K562 (cell line): ENCODE data around the gene ZMIZ1. TPM values are rescaled to one million over a fixed set of nuclear protein-coding genes. Genes with fewer than 3 reads are reported as not detected.
A peak's percentile ranks its signal among the peaks of the same experiment; 100 is the strongest.

Experiments used
- C11orf30 ChIP-seq: fragments of 450-650 bp; IDR thresholded peaks from 2 replicates; pipeline ENCODE4 v1.6.1; 2016; ENCODE audit warnings: low read depth, mild to moderate bottlenecking
- CAMTA2 ChIP-seq: fragments of 250-450 bp; sonication (Bioruptor Pico); conservative IDR thresholded peaks from 2 replicates; pipeline ENCODE4 v1.5.1; 2022
- CGGBP1 ChIP-seq: fragments of 250-450 bp; sonication (Bioruptor Pico); IDR thresholded peaks from 2 replicates; pipeline ENCODE4 v1.9.0; 2021; ENCODE audit warnings: mild to moderate bottlenecking
- CREB3L1 ChIP-seq: fragments of 450-650 bp; IDR thresholded peaks from 2 replicates; pipeline ENCODE4 v1.6.1; 2014; ENCODE audit warnings: low read depth, mild to moderate bottlenecking, moderate library complexity, borderline replicate concordance
- HMG20B ChIP-seq: fragments of 250-450 bp; sonication (Bioruptor Pico); IDR thresholded peaks from 2 replicates; pipeline ENCODE4 v1.5.0; 2021; ENCODE audit warnings: mild to moderate bottlenecking
- HNRNPK ChIP-seq: fragments of 200-400 bp; formaldehyde crosslinking; IDR thresholded peaks from one replicate; pipeline ENCODE4 v1.6.1; 2018; ENCODE audit warnings: mild to moderate bottlenecking, low read depth, low read length; ENCODE audit not compliant: poor library complexity, severe bottlenecking
- JUNB ChIP-seq: fragments of 450-650 bp; formaldehyde crosslinking; conservative IDR thresholded peaks from 2 replicates; pipeline ENCODE4 v1.4.0; 2020; ENCODE audit warnings: mild to moderate bottlenecking
- RBM14 ChIP-seq: fragments of 200-400 bp; formaldehyde crosslinking; IDR thresholded peaks from 2 replicates; pipeline ENCODE4 v1.6.1; 2018; ENCODE audit warnings: low read depth, mild to moderate bottlenecking, low read length, moderate library complexity, borderline replicate concordance; ENCODE audit not compliant: insufficient read depth
- SMARCE1 ChIP-seq: fragments of 450-650 bp; IDR thresholded peaks from 2 replicates; pipeline ENCODE4 v1.7.1; 2016; ENCODE audit warnings: mild to moderate bottlenecking
- SOX6 ChIP-seq: fragments of 450-650 bp; IDR thresholded peaks from 2 replicates; pipeline ENCODE4 v1.6.1; 2014; ENCODE audit warnings: mild to moderate bottlenecking
- STAT5A ChIP-seq: IDR thresholded peaks from 2 replicates; pipeline ENCODE4 v1.6.1; 2012; ENCODE audit warnings: low read length, inconsistent platforms, borderline replicate concordance
- TGIF2 ChIP-seq: sonication (generic); formaldehyde crosslinking; IDR thresholded peaks from 2 replicates; pipeline ENCODE4 v1.8.1; 2022; ENCODE audit warnings: mild to moderate bottlenecking, missing genetic modification reagents, moderate library complexity
- TOE1 ChIP-seq, 2 experiments: fragments of 450-650 bp in 1 of 2; sonication (generic) in 1 of 2; formaldehyde crosslinking in 1 of 2; IDR thresholded peaks; 2 replicates each; pipeline versions ENCODE4 v1.7.1 to v1.8.0; 2016 to 2022; ENCODE audit warnings: borderline replicate concordance in 2 of 2, mild to moderate bottlenecking in 2 of 2, antibody characterized with exemption in 1 of 2, inconsistent platforms in 1 of 2, low read depth in 1 of 2, missing genetic modification reagents in 1 of 2, moderate library complexity in 1 of 2
- YBX1 ChIP-seq: fragments of 450-650 bp; IDR thresholded peaks from 2 replicates; pipeline ENCODE4 v1.7.1; 2016; ENCODE audit warnings: mild to moderate bottlenecking
- ZC3H11A ChIP-seq: IDR thresholded peaks from 2 replicates; pipeline ENCODE4 v1.6.1; 2012; ENCODE audit warnings: low read depth, low read length, improper control_type of control experiment
- ZNF239 ChIP-seq: fragments of 250-450 bp; sonication (Bioruptor Pico); IDR thresholded peaks from 2 replicates; pipeline ENCODE4 v1.4.0; 2020; ENCODE audit warnings: mild to moderate bottlenecking
- ZNF561 ChIP-seq: fragments of 450-650 bp; formaldehyde crosslinking; conservative IDR thresholded peaks from 2 replicates; pipeline ENCODE4 v1.4.0; 2020; ENCODE audit warnings: mild to moderate bottlenecking, moderate library complexity
- ZNF778 ChIP-seq: fragments of 450-650 bp; formaldehyde crosslinking; IDR thresholded peaks from 2 replicates; pipeline ENCODE4 v1.4.0; 2020; ENCODE audit warnings: mild to moderate bottlenecking, moderate library complexity
- polyA plus RNA-seq, 8 experiments: library from polyadenylated mRNA; depleted of rRNA in 4 of 8; stranded (reverse) in 5 of 8; unstranded in 3 of 8; fragments of >200 nt; fragmentation: Nextera tagmentation in 2 of 8; fragmentation: Illumina TruSeq in 1 of 8; extraction: Ambion mirVana in 2 of 8; extraction: Trizol in 1 of 8; gene quantifications; 2 replicates each; pipeline versions ENCODE4 v1.2.1 to v1.2.3, GENCODE V29; 2011 to 2014; ENCODE audit warnings: inconsistent platforms in 1 of 8, missing spikeins in 1 of 8
- total RNA-seq, 7 experiments: library from RNA; depleted of rRNA in 6 of 7; stranded (reverse); fragments of >200 nt in 6 of 7; fragmentation: Illumina TruSeq in 2 of 7; extraction: Trizol in 2 of 7; gene quantifications; 2 replicates each; pipeline versions ENCODE4 v1.2.1 to v1.2.3, GENCODE V29; 2011 to 2021; ENCODE audit warnings: low replicate concordance in 1 of 7
- TF ChIP-seq, protein P1 (sequence below): sonication (generic); formaldehyde crosslinking; IDR thresholded peaks from 2 replicates; pipeline ENCODE4 v1.8.0; 2022; ENCODE audit warnings: missing genetic modification reagents, mild to moderate bottlenecking, borderline replicate concordance
- TF ChIP-seq, protein P2 (sequence below), 2 experiments: IDR thresholded peaks; 2 replicates each; pipeline ENCODE4 v1.6.1; 2011; ENCODE audit warnings: borderline replicate concordance in 1 of 2, control low read depth in 1 of 2, low read depth in 1 of 2, low read length in 1 of 2, mild to moderate bottlenecking in 1 of 2, mixed read lengths in 1 of 2, moderate library complexity in 1 of 2; ENCODE audit not compliant: insufficient read depth in 1 of 2, insufficient read length in 1 of 2, poor library complexity in 1 of 2, severe bottlenecking in 1 of 2; ENCODE audit errors: extremely low read depth in 1 of 2
- TF ChIP-seq, protein P3 (sequence below): sonication (generic); formaldehyde crosslinking; IDR thresholded peaks from 2 replicates; pipeline ENCODE4 v1.8.1; 2023; ENCODE audit warnings: mild to moderate bottlenecking, missing genetic modification reagents

Gene ZMIZ1
- total and polyA plus RNA-seq, 9 of the 15 experiments (the other 6 are each of a cell fraction or from before 2014, with no cell fraction given): 1.0 to 37.3 (median 4.3) TPM

DNA sequence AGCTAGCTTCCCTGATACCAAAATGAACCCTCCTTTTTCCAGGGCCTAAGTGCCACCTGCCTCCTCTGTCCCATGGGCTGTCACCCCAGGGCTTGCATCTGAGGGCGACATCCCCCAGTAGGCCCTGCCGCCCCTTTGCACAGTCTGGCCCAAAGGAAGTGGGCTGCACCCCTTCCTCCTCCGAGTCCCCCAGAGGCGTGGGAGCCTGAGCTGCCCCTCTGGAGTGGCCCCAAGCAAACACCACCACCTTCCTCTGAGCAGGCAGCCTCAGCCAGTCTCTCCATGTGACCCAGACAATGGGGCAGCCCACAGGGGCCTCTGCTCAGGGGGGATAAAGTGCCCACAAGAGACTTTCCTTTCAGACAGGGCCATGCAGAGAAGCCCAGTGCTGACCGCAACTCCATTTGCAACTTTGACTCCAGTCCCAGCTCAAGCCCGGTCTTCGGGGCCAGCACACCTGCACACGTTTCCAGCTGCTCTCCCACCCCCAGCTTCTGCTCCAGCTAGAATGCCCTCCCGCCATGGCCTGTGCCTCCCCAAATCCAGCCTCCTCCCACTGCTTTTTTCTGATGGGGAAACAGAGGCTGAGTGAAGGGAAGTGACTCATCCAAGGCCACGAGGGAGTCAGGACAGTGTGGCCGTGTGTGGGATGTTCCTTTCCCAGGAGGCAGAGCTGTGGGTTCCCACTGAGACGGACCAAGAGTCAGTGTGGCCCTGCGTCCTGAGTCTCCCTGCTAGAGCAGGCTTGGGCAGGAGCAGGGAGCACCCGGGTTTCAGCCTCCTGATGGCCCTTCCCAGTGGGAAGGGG is 111.9 kb downstream of the ZMIZ1 start (continued):
- TF ChIP-seq ZNF561 (CRISPR knock-in tag): no peak
- no peak for TF ChIP-seq CREB3L1
- TF ChIP-seq SOX6: no peak
- TF ChIP-seq SMARCE1: peak; percentile 51; the same call in 1 of the 2 replicates
- TF ChIP-seq, protein P1, sequence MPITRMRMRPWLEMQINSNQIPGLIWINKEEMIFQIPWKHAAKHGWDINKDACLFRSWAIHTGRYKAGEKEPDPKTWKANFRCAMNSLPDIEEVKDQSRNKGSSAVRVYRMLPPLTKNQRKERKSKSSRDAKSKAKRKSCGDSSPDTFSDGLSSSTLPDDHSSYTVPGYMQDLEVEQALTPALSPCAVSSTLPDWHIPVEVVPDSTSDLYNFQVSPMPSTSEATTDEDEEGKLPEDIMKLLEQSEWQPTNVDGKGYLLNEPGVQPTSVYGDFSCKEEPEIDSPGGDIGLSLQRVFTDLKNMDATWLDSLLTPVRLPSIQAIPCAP (CRISPR knock-in tag): no peak
- TF ChIP-seq TGIF2 (CRISPR knock-in tag): no peak
- no peak for TF ChIP-seq HNRNPK
- TF ChIP-seq JUNB: no peak
- no peak for TF ChIP-seq ZNF778 (CRISPR knock-in tag)
- TF ChIP-seq TOE1 (IDR thresholded peaks at IDR 0.05; ENCODE audit: borderline replicate concordance): no peak
- no peak for TF ChIP-seq TOE1 (CRISPR knock-in tag; IDR thresholded peaks at IDR 0.05; ENCODE audit: borderline replicate concordance, low read depth)
- no peak for TF ChIP-seq RBM14
- TF ChIP-seq STAT5A: no peak
- no peak for TF ChIP-seq YBX1
- no peak for TF ChIP-seq CGGBP1 (CRISPR knock-in tag)
- no peak for TF ChIP-seq CAMTA2 (CRISPR knock-in tag)
- TF ChIP-seq C11orf30: no peak
- TF ChIP-seq, protein P2, sequence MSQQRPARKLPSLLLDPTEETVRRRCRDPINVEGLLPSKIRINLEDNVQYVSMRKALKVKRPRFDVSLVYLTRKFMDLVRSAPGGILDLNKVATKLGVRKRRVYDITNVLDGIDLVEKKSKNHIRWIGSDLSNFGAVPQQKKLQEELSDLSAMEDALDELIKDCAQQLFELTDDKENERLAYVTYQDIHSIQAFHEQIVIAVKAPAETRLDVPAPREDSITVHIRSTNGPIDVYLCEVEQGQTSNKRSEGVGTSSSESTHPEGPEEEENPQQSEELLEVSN (IDR thresholded peaks at IDR 0.05; ENCODE audit: borderline replicate concordance in 1 of 2, extremely low read depth in 1 of 2, insufficient read depth in 1 of 2, insufficient read length in 1 of 2, low read depth in 1 of 2, low read length in 1 of 2, poor library complexity in 1 of 2, severe bottlenecking in 1 of 2): peak in 1 of 2 experiments; percentile 13
- TF ChIP-seq ZNF239: no peak
- TF ChIP-seq ZC3H11A: no peak
- TF ChIP-seq HMG20B: no peak
- TF ChIP-seq, protein P3, sequence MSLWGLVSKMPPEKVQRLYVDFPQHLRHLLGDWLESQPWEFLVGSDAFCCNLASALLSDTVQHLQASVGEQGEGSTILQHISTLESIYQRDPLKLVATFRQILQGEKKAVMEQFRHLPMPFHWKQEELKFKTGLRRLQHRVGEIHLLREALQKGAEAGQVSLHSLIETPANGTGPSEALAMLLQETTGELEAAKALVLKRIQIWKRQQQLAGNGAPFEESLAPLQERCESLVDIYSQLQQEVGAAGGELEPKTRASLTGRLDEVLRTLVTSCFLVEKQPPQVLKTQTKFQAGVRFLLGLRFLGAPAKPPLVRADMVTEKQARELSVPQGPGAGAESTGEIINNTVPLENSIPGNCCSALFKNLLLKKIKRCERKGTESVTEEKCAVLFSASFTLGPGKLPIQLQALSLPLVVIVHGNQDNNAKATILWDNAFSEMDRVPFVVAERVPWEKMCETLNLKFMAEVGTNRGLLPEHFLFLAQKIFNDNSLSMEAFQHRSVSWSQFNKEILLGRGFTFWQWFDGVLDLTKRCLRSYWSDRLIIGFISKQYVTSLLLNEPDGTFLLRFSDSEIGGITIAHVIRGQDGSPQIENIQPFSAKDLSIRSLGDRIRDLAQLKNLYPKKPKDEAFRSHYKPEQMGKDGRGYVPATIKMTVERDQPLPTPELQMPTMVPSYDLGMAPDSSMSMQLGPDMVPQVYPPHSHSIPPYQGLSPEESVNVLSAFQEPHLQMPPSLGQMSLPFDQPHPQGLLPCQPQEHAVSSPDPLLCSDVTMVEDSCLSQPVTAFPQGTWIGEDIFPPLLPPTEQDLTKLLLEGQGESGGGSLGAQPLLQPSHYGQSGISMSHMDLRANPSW (CRISPR knock-in tag): no peak
